ENCODE results near the gene ZNF750.

Gene ZNF750

GRCh38 chr17:82843904-82844680 is 4.3 kb upstream of the ZNF750 start:
- H3K4me1 ChIP-seq (ENCODE audit: control insufficient read depth, insufficient read depth, low read length): no peaks in the 10 kb centered on the region

GRCh38 chr17:82841921-82842596 is 2.2 kb upstream of the ZNF750 start:
- TF ChIP-seq ZNF514 (tag by site-specific recombination; IDR thresholded peaks at IDR 0.05): no peak
- TF ChIP-seq SCRT1 (tag by site-specific recombination; IDR thresholded peaks at IDR 0.05; ENCODE audit: borderline replicate concordance): no peak
- no peak for TF ChIP-seq GLI2 (tag by site-specific recombination; IDR thresholded peaks at IDR 0.05; ENCODE audit: borderline replicate concordance, low read depth)
- TF ChIP-seq ZNF302 (tag by site-specific recombination; IDR thresholded peaks at IDR 0.05; ENCODE audit: low read depth): no peak
- TF ChIP-seq ZBTB20 (tag by site-specific recombination; IDR thresholded peaks at IDR 0.05): no peak
- TF ChIP-seq ZNF18 (tag by site-specific recombination; IDR thresholded peaks at IDR 0.05): no peak
- TF ChIP-seq GLI4 (tag by site-specific recombination; IDR thresholded peaks at IDR 0.05): no peak
- TF ChIP-seq REST (tag by site-specific recombination; IDR thresholded peaks at IDR 0.05): no peak
- TF ChIP-seq SP2 (tag by site-specific recombination; IDR thresholded peaks at IDR 0.05): no peak
- TF ChIP-seq ZNF280C (tag by site-specific recombination; IDR thresholded peaks at IDR 0.05): no peak
- TF ChIP-seq ZNF169 (tag by site-specific recombination; IDR thresholded peaks at IDR 0.05): no peak
- no peak for TF ChIP-seq ZNF184 (tag by site-specific recombination; IDR thresholded peaks at IDR 0.05)
- TF ChIP-seq ZNF600 (tag by site-specific recombination; IDR thresholded peaks at IDR 0.05): no peak
- no peak for TF ChIP-seq ZNF121 (tag by site-specific recombination; IDR thresholded peaks at IDR 0.05)
- no peak for TF ChIP-seq SCRT2 (tag by site-specific recombination; IDR thresholded peaks at IDR 0.05)
- TF ChIP-seq ZNF175 (tag by site-specific recombination; IDR thresholded peaks at IDR 0.05): no peak
- H3K36me3 ChIP-seq (ENCODE audit: control insufficient read depth in 2 of 2, insufficient read depth in 1 of 2, low read length in 2 of 2): peaks cover 0 to 4% of the 10 kb centered on the region in 2 experiments; a peak in 1 of 3 replicates
- H3K9me3 ChIP-seq (ENCODE audit: control insufficient read depth, insufficient read depth, low read depth, low read length): no peaks in the 10 kb centered on the region
- H3K4me1 ChIP-seq (ENCODE audit: control insufficient read depth, insufficient read depth, low read length): no peaks in the 10 kb centered on the region
- no peak overlapping the region for H3K4me3 ChIP-seq (ENCODE audit: low read depth, low read length)
- POLR2A ChIA-PET: no interaction called here
- no peak overlapping the region for H3K27ac ChIP-seq (ENCODE audit: extremely low read depth, low read depth, low read length)
- CTCF ChIA-PET: interaction anchor here (0.6 to 1.1 kb wide), 2 partner anchors 11 to 83 kb away, joined by 3 read pairs; no protein-coding TSS in a partner anchor

More at GRCh38 chr17:82843904-82844680, 4.3 kb upstream of the ZNF750 start:
- no peak overlapping the region for H3K4me3 ChIP-seq (ENCODE audit: low read depth, low read length)
- no peaks in the 10 kb centered on the region for H3K9me3 ChIP-seq (ENCODE audit: control insufficient read depth, insufficient read depth, low read depth, low read length)
- CTCF ChIA-PET: interaction anchor here (0.5 to 2.2 kb wide), 2 partner anchors 46 to 63 kb away, joined by 3 to 6 read pairs; no protein-coding TSS in a partner anchor
- peaks cover 0 to 4% of the 10 kb centered on the region in 2 experiments; a peak in 2 of 3 replicates for H3K36me3 ChIP-seq (ENCODE audit: control insufficient read depth in 2 of 2, insufficient read depth in 1 of 2, low read length in 2 of 2)
- no peak overlapping the region for H3K27ac ChIP-seq (ENCODE audit: extremely low read depth, low read depth, low read length)
- TF ChIP-seq ZSCAN4 (tag by site-specific recombination; IDR thresholded peaks at IDR 0.05) (peak; percentile 29; the same call in 1 of the 2 replicates), ZNF529 (tag by site-specific recombination; IDR thresholded peaks at IDR 0.05; ENCODE audit: insufficient replicate concordance) (no peak)
- POLR2A ChIA-PET: no interaction called here

All from HEK293 (cell line).